Stimulated activated CD8-positive, alpha-beta memory T cell treated with anti-CD3 and anti-CD28 coated beads, Interleukin-7, amount 100 ng/mL, for 24 hours (primary cell): ENCODE results near the gene POLA2.

Source experiments
- DNase-seq: peaks from one replicate; pipeline ENCODE4 v3.0.0-alpha.2; 2020; ENCODE audit warnings: low read depth

The POLA2 gene

DNA sequence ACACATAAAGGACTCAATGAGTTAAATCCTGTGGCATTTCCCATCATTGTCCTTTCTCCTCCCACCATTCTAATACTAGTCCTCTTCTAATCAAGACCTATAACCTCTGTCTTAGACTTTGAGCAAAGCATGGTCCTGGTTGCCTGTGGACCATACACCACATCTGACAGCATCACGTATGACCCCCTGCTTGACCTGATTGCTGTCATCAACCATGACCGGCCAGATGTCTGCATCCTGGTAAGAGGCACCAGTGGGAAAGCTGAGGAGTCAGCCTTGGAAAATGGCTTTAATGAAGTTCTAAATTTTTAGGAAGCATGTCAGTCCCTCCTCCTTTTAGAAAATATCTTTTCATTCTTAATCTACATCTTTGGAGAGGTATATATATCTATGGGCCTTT, 25.8 kb downstream of the POLA2 start:
- no peak for DNase-seq

DNA sequence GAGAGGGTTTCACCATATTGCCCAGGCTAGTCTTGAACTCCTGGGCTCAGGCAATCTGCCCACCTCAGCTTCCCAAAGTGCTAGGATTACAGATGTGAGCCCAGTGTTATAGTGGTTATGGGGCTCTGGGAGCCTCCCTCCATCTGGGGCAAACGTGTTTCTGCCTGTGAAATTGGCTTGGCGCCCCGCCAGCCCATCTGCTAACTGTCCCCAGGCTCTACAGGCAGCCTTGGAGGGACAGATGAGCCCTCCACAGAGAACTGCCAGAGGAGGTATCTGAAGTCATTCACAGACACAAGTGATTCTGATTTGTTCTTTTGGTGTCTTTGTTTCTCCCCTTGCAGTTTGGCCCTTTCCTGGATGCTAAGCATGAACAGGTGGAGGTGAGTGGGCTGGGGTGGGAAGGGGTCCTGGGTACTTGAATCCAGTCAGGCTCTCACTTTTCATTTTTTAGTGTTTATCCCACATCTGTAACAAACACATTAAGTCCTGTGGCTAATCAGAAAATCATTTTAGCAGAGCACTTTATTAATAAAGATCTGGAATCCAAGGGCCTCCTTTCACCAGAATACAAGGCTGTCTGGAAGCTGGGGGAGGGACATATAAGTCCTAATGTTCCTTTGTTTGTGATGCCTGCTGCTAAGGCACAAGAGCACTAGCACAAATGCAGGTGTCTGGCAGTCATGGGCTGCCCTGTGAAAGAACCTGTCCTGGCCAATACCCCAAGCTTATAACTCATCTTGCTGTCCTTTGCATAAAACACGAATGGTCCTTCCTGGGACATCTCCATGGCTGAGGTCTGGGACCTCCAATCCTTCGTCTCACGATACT, 27.2 kb downstream of the POLA2 start:
- no peak for DNase-seq

DNA sequence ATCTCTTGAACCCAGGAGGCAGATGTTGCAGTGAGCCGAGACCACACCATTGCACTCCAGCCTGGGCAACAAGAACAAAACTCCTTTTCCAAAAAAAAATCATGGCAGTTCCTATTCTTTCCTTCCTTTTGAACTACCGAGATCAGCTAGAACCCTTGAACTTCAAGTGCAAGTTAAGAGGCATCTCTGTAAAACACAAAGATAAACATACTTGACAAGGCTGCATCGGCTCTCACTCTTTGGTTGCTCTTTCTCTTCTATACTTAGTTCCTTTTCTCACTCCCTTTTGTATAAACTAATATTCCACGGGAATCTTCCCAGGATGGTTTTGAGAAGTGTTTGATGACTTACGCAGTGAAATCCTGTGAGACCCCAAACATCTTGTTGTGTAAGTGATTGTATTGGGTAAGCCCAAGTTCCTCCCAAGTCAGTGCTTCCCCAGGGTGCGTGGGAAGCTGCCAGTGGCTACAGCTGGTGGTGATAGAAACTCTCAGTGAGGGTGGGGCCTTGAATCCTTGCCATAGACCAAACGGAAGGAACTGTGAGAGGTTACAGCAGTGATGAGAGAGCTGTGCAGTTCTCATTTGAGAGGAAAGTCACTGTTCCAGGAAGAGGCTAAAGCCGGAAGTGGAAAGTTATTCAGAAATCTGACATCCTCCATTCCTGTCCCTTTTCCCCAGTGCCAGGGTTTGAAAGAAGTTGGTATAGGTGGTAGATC, 28.8 kb downstream of the POLA2 start:
- DNase-seq: no peak

DNA sequence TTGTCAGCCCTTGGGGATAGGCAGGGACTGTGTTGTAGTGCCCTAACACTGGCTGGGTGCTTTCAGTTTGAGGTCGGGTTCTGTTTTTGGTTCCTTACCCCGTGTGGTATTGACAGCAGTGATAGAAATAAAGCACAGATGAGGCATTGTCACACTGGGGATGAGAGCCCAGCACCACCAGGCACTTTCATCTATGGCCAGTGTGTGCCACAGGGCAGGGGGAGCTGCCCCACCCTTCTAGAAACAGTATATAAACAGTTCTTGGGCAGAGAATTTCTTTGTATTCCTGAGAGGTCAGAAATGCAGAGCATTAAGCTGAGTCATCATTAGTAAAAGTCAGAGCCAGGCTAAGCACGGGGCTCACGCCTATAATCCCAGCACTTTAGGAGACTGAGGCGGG, 29.9 kb downstream of the POLA2 start:
- DNase-seq: no peak

DNA sequence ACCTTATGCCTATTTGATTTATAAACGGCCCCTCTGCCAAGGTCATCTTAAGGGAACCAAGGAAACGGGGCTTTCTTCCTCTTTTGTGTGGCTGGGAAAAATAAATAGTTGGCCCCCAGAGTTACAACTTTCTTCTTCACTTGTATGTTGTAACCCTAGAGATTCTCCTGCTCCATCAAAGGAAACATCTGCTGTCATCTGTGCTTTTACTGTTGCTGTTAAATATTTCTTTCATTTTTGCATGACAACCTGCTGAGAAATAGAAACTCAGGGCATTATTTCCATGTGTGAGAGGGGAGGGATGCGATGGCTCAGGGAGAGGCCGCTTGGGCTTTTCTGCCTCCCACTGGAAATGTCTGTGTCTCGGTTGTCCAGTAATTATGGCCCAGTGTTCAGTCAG, 31.1 kb downstream of the POLA2 start:
- no peak for DNase-seq

DNA sequence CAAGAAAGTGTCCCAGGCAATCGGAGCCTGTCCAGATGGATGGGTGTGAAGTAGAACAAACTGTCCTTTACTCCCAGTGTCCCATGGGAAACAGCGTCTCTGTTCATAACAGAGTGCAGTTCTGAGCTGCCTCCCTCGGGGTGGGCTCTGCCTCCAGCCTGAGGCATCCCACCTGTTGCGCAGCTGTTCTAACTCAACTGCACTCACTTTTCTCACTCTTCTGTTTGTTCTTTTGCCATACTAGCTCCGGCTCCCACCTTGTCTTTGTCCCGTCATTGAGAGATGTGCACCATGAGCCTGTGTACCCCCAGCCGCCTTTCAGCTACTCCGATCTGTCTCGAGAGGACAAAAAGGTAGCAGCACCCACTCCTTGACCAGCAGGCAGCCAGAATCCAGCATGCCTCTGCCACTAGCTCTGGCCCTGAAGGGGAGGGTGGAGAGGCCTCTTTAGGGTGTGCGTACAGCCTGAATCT, 32.2 kb downstream of the POLA2 start:
- DNase-seq: no peak

DNA sequence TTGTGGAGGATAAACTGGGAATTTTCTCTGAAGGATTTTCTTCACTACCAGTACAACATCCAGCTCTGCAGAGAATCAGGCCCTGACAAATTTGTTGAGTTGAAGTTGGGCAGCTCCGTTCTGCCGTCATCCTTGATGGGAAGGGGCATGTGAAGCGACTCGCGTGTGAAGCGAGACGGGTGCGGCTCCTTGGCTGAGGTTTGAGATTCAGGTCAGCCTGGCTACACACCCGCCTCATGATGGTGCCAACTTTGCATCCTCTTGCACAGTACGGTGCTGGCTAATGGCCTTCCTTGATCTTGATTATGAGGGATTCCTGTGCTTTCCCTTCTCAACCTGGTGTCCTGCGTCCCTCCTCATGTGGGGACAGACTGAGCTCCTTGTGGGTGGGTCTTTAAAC, 33.2 kb downstream of the POLA2 start:
- no peak for DNase-seq

DNA sequence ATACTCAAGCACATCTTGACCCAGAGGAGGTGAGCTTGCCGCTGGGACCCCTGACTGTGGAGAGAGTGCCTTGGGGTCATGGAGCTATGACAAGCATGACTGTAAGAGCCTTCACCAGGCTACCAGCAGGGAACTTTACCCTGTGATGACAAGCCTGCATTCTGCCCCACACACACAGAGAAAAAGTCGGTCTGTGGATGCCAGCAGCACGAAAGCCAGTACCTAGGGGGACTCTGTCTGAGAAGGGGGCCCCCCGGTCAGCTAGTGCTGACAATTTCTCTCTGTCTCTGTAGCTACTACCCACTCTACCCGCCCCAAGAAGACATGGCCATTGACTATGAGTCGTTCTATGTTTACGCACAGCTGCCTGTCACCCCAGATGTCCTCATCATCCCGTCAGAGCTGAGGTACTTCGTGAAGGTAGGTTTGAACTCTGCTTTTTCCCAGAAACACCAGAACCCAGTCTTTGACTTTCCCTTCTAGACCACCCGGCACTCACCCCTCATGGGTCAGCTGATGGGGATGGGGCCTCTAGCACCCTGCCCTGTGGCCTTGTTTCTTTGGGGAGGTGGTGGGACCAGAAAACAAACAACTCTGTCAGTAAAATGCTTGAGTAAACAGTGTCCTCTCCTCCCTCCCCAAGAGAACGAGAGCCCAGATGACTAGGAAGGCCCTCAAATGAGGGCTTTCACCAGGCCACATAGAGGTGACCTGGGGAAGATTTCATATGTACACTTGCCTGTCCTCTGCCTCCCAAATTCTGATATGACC, 34.0 kb downstream of the POLA2 start:
- DNase-seq: no peak

DNA sequence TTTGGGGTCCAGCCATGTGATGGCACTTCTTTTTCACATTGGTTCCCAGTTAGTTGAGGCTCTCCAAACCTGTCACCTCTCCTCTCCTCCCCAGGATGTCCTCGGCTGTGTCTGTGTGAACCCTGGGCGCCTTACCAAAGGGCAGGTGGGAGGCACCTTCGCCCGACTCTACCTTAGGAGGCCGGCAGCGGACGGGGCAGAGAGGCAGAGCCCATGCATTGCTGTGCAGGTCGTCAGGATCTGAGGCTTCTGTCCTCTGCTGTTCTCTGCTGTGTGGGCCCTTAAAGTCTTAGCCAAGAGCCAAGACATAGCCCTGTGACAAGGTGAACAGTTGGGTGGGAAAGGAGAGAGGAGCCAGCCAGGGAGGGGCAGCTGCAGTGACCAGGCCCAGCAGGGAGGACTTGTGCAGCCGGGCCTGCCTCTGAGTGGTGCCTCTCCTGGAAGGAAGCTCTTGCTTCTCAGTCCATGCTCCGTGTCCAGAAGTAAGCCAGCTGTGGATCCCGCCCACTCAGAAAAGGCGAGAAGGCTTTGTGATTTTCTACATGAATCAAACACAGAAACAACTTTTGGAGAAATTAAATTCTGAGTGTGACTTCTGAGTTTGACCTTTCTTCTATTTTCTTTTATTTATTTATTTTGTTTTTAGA, 35.4 kb downstream of the POLA2 start:
- no peak for DNase-seq

DNA sequence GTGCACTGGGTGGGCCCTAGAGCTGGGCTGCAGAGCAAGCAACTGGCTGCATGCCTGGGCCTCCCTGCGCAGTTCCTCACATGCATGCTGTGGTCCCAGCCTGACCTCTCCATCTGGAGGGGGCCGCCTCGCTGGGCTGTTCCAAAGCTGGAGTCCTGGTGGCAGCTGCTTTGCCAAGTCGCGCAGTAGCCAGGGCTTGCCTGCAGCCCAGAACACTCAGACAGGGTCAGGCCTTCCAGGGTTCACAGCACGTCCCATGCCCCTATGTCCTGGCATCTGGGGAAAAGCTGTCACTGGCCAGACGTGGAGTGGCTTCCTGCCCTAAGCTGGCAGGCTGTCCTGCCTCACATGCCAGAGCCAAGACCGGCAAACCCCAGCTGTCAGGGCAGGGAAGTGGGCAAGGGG, 36.4 kb downstream of the POLA2 start:
- DNase-seq: no peak

DNA sequence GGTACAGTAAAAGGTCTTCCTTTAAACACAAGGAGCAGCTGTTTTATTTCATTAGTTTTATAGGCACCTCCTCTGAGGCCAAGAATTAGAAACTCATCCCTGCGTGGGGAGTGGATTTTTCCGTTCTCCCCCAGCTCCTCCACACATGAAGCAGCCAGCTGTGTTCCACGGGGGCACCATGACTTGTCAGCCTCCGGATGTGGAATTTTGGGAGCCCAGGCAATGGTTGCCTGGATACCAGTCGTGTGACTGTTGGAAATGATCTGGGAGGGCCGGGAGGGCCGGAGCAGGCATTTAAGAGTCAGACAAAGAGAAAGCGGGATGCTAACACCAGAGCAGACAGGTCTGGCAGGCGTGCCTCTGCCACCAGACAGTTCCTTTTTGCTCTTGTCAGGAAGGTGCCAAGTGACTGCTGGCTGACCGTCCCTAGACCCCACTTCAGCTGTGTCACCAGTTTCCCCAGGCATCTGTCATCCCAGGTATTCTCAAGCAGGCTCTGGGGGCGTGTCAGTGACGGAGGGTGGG, 37.0 kb downstream of the POLA2 start:
- no peak for DNase-seq

DNA sequence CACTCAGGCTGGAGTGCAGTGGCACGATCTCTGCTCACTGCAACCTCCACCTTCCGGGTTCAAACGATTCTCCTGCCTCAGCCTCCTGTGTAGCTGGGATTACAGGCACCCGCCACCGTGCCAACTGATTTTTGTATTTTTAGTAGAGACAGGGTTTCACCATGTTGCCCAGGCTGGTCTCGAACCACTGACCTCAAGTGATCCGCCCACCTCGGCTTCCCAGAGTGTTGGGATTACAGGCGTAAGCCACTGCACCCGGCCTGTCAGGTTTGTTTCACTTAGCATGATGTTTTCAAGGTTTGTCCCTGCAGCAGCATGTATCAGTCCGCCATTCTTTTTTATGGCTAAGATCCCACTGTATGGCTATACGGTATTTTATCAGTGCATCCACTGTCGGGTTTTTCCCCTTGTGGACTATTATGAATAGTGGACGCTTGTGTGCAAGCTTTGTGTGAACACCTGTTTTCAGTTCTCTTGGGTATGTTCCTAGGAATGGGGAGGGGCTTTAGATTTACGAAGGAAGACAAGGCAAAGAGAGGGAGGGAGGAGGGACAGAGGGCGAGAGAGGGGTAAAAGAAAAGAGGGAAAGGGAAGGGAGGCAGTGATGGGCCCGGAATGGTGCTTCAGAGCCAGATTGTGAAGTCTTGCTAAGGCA, 39.0 kb downstream of the POLA2 start:
- no peak for DNase-seq

DNA sequence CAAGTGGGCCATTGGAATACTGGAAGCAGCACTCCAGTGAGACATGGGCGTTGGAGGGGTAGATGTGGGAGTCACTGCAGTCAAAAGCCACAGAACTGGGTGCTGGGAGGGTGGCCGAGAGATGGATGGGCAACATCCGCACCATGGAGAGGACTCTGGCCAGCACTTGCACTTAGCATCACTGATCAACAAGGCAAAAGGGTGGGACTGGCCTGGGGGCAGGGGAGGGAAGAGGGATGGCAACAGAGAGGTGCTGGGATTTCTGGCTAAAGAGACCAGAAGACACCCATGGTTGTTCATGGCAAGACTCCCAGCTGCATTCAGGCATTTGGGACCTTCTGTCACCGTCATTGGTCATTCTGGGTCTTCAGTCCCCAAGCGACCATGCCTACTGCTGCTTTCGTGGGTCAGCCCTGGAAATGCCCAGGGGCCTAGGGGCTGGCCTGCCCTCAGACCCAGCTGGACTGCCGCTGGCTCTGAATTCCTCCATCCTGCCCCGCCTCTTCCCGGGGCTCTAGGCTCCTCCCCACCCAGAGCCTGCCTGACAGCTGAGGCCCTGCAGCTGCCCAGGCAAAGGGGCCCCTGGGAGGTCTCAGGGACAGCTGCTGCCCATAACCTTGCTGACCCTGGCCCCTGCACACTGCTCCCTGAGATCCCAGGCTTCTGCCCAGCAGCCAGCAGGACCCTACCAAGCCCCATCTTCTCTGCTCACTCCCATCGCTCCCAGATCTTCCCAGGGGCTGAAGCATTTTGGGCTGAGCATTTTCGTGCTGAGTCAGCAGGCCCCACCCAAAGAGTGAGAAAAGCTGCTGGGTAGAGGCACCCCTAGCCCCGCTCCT, 39.9 kb downstream of the POLA2 start:
- DNase-seq: no peak

DNA sequence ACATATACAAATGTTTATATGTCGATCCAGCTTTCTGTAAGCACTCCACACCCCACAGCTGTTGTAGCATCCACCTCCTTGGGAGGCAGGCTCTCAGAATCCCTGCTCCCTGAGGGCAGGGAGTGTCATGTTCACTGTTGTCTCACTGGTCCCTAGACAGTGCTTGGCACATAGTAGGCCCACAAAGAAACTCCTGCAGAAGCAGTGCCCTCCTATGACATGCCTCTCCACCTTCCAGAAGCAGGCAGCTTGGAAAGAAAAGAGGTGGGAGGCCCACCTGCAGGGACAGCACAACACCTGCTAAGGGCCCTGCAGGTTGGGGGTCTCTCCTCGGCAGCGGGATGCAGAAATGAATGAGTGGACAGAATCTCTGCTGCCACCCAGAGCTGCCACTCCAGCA, 41.8 kb downstream of the POLA2 start:
- DNase-seq: no peak

DNA sequence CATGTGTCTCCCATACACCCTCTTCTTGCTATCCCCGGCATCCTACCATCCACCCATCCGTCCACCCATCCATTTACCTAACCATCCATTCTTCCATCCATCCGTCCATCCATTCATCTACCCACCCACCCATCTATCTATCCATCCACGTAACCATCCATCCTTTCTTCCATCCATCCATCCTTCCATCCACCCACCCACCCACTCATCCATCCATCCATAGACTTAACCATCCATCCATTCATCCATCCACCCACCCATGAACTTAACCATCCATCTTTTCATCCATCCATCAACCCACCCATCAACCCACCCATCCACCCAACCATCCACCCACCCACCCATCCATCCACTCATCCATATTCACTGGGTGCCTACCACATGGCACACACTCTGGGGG, 42.3 kb downstream of the POLA2 start:
- no peak for DNase-seq

DNA sequence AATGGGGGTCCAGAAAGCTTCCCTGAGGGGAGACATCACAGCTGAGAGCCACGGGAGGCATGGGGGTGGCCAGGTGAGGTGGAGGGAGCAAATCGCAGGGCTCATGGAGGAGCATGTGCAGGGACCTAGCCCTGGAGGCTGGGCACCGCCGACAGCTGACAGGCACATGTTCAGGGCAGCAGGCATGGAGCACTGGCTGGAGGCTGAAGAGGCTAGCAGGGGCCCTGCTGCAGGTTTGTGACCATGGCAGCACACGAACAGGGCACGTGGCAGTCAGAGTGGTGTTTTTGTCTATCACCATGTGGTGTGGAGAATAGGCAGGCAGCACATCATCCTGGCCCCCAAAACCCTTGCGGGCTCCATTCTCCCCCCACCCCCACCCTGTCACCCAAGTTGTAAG, 42.9 kb downstream of the POLA2 start:
- no peak for DNase-seq

DNA sequence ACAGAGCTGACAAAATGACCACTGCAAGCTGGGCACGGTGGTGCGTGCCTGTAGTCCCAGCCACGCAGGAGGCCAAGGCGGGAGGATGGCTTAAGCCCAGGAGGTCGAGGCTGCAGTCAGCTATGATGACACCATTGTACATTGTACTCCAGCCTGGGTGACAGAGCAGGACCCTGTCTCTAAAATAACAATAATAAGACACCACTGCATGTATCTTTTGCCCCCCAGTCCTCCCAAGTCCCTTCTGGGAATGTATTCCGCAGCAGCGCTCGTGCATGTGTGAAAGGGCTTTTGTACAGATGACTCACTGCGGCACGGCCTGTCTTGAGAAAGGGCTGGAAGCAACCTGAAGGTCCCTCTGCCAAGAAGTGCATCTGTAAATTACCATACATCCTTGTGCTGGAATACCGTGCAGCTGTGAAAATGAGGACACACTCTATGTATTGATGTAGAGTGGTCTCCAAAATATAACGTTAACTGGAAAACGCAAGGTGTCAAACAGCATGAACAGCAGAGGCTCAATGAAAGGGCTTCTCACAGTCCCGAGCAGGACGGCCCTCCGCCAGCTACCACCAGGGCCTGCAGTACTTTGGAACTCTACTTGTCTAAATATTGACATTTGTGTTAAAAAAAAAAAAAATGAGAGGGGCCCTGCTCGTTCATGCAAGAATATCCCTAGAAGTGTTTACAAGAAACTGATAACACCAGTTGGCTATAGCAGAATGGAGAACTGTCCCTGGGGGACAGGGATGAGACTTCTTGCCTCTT, 43.9 kb downstream of the POLA2 start:
- no peak for DNase-seq

DNA sequence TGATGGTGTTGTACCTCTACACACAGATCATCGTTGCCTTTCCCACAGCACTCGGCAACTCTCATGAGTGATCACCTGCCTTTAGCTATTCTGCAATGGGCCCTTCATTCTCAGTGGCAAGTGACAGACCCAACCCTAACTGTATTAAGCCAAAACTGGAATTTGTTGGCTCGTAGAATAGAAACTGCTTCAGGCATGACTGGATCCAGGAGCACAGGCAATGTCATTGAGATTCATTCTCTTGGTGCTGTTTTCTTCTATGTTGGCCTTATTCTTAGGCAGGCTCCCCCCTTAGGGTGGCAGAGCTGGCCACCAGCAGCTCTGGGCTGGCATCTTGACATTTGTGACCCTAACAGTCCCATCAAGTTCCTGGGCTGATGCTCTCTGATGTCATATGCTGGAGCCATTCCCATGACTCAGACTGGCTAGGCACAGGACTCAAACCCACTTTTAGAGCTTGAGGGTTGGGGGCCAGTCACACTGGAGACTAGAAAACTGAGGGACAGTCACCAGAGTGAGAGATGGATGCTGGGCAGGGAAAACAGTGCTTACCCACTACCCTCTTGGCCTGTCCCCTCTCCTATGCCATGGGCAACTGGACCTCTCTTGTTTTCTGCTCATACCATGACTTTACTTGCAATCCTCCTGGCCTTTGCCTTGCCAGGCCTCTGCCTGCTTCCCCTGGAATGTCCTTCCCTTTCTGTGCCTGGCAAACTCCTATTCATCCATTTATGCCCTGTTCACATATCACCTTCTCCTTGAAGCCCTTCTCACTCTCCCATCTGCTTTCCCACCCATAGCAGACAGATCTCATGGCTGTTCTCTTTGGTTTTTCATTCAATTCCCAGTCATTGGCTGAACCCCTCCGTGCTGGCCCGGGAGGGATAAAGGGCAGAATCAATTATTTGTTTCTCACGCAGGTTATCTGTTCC, 45.8 kb downstream of the POLA2 start:
- DNase-seq: no peak
